ENCODE results near the gene REG3G. TPM values are rescaled to one million over a fixed set of nuclear protein-coding genes. Genes with fewer than 3 reads are reported as not detected.
"Not testable (repeated sequence)": the region's sequence is repeated elsewhere in the genome, so short reads cannot be mapped to it uniquely, and the experiment has no call there.

The REG3G gene
- total RNA-seq, 3 donors from 2014 or later = 0.28 to 0.43 TPM; not detected in 1

- no peaks in the 10 kb centered on the region for H3K4me1 Mint-ChIP-seq (ENCODE audit: low read depth)
- no peak for ATAC-seq
- no peak overlapping the region for H3K4me3 Mint-ChIP-seq
- H3K36me3 Mint-ChIP-seq (ENCODE audit: insufficient read depth) = no peaks in the 10 kb centered on the region
- peaks cover 10% of the 10 kb centered on the region for H3K27me3 Mint-ChIP-seq (ENCODE audit: low read depth)
- H3K9me3 Mint-ChIP-seq = peaks cover 11% of the 10 kb centered on the region
- DNase-seq = no peak
Observed at GRCh38 chr2:78999406-78999805, 26.1 kb upstream of the REG3G start.

DNA sequence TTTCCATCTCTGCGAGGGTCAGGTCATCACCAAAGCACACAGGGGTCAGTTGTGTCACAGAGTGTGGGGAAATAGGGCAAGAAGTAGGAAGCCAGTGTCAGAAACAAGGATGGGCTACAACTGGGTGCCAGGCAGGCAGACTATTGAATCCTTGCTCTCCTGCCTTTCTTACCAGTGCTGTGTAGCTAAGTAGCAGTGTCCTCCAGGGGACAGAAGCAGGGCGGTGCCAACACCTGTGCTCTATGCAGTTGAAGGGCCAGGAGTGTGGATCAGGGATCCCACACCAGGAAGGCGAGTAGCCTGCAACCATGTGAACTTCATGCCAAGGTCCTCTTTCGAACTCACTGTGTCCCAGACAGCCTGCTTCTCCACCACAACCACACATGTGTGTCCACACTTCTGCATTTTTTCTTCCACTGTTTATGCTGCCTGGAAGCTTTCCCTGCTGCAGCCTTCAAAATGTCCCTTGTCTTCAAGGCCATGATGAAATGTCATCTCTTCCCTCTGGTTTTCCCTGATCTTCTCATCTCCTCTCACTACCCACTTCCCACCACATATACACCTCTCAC lies 25.4 kb upstream of the REG3G start:
- peaks cover 9% of the 10 kb centered on the region for H3K9me3 Mint-ChIP-seq
- no peak overlapping the region for H3K4me3 Mint-ChIP-seq
- no peak for ATAC-seq
- peaks cover 6% of the 10 kb centered on the region for H3K27me3 Mint-ChIP-seq (ENCODE audit: low read depth)
- H3K4me1 Mint-ChIP-seq (ENCODE audit: low read depth) = no peaks in the 10 kb centered on the region
- DNase-seq = no peak
- no peaks in the 10 kb centered on the region for H3K36me3 Mint-ChIP-seq (ENCODE audit: insufficient read depth)

DNA sequence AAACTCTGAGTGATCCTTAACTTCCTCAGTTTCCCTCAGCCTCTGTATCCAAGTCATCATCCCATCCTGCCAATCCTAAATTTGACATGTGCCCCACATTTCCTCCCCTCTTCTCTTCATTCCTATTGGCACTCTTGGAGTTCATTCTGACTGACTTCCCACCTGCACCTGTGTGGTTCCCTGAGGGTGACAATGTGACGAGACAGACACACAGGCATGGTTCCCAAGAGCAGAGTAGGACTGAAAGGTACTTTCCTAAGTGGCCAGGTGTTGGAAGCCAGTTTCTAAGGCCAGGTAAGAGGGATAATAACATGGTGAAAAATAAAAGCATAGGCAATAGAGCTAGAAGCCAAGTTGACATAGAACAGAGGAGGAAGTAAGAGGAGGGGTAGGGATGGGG lies 24.2 kb upstream of the REG3G start:
- no peaks in the 10 kb centered on the region for H3K4me1 Mint-ChIP-seq (ENCODE audit: low read depth)
- DNase-seq (no peak), ATAC-seq (no peak)
- peaks cover 8% of the 10 kb centered on the region for H3K9me3 Mint-ChIP-seq
- no peaks in the 10 kb centered on the region for H3K36me3 Mint-ChIP-seq (ENCODE audit: insufficient read depth)
- H3K27me3 Mint-ChIP-seq (ENCODE audit: low read depth) = peaks cover 5% of the 10 kb centered on the region
- H3K4me3 Mint-ChIP-seq = no peak overlapping the region

- Mint-ChIP-seq H3K9me3 (peaks cover 15% of the 10 kb centered on the region), H3K4me3 (no peak overlapping the region), H3K27me3 (ENCODE audit: low read depth) (no peaks in the 10 kb centered on the region), H3K4me1 (ENCODE audit: low read depth) (no peaks in the 10 kb centered on the region), H3K36me3 (ENCODE audit: insufficient read depth) (no peaks in the 10 kb centered on the region)
- no peak for ATAC-seq
- no peak for DNase-seq
Observed at GRCh38 chr2:79004680-79005079, 20.8 kb upstream of the REG3G start.

GRCh38 chr2:79005216-79005615 lies 20.3 kb upstream of the REG3G start:
- no peaks in the 10 kb centered on the region for H3K27me3 Mint-ChIP-seq (ENCODE audit: low read depth)
- DNase-seq = no peak
- ATAC-seq = no peak
- H3K9me3 Mint-ChIP-seq = peaks cover 15% of the 10 kb centered on the region
- H3K4me3 Mint-ChIP-seq = no peak overlapping the region
- H3K4me1 Mint-ChIP-seq (ENCODE audit: low read depth) = no peaks in the 10 kb centered on the region
- H3K36me3 Mint-ChIP-seq (ENCODE audit: insufficient read depth) = no peaks in the 10 kb centered on the region

GRCh38 chr2:79009388-79009787 lies 16.1 kb upstream of the REG3G start:
- ATAC-seq (no peak), DNase-seq (no peak)
- Mint-ChIP-seq H3K4me3 (no peak overlapping the region), H3K4me1 (ENCODE audit: low read depth) (no peaks in the 10 kb centered on the region), H3K36me3 (ENCODE audit: insufficient read depth) (no peaks in the 10 kb centered on the region), H3K9me3 (peaks cover 12% of the 10 kb centered on the region), H3K27me3 (ENCODE audit: low read depth) (no peaks in the 10 kb centered on the region)

DNA sequence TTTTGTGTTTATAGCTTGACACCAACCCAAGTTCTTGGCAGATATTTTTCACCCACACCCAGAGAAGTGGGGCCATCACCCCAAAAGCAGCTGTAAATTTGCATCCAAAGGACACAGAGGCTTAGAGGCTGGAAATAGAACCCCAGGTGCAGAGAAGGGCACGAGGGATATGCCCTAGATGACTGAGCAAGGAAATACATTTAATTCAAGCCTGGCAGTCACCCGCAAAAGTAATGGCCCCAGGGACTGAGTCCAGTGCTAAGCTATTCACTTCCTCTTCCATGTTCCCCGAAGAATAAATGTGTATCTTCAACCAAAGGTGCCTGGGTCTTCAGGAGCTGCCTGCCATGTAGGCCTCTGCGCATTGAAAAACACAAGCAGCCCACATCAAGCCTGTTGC lies 14.0 kb upstream of the REG3G start:
- H3K4me1 Mint-ChIP-seq (ENCODE audit: low read depth) = no peaks in the 10 kb centered on the region
- DNase-seq (no peak), ATAC-seq (no peak)
- H3K4me3 Mint-ChIP-seq = no peak overlapping the region
- no peaks in the 10 kb centered on the region for H3K36me3 Mint-ChIP-seq (ENCODE audit: insufficient read depth)
- H3K9me3 Mint-ChIP-seq = peaks cover 12% of the 10 kb centered on the region
- no peaks in the 10 kb centered on the region for H3K27me3 Mint-ChIP-seq (ENCODE audit: low read depth)

DNA sequence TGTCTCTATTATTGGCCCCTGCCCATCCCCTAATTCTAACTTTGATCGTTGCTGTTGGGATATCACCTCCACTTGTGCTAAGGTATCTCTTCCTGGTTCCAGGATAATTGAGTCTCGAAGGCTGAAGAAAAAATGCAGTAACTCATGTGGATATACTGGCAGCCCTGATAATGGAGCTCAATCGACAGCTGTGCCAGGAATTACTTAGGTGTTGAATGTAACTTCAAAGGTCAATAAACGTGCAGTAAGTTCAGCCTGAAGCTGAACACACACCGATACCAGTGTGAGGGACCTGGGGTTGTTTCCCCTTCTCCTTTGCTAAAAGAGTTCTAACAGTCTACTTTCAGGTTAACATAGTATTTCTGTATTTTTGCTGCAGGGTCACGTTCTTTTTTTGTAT lies 11.9 kb upstream of the REG3G start:
- peaks cover 7% of the 10 kb centered on the region for H3K9me3 Mint-ChIP-seq
- H3K4me3 Mint-ChIP-seq = no peak overlapping the region
- H3K4me1 Mint-ChIP-seq (ENCODE audit: low read depth) = no peaks in the 10 kb centered on the region
- ATAC-seq (no peak), DNase-seq (no peak)
- no peaks in the 10 kb centered on the region for H3K27me3 Mint-ChIP-seq (ENCODE audit: low read depth)
- H3K36me3 Mint-ChIP-seq (ENCODE audit: insufficient read depth) = no peaks in the 10 kb centered on the region

GRCh38 chr2:79016342-79016741 lies 9.2 kb upstream of the REG3G start:
- H3K27me3 Mint-ChIP-seq (ENCODE audit: low read depth) = no peaks in the 10 kb centered on the region
- ATAC-seq (no peak), DNase-seq (no peak)
- peaks cover 7% of the 10 kb centered on the region for H3K9me3 Mint-ChIP-seq
- no peak overlapping the region for H3K4me3 Mint-ChIP-seq
- no peaks in the 10 kb centered on the region for H3K36me3 Mint-ChIP-seq (ENCODE audit: insufficient read depth)
- no peaks in the 10 kb centered on the region for H3K4me1 Mint-ChIP-seq (ENCODE audit: low read depth)

DNA sequence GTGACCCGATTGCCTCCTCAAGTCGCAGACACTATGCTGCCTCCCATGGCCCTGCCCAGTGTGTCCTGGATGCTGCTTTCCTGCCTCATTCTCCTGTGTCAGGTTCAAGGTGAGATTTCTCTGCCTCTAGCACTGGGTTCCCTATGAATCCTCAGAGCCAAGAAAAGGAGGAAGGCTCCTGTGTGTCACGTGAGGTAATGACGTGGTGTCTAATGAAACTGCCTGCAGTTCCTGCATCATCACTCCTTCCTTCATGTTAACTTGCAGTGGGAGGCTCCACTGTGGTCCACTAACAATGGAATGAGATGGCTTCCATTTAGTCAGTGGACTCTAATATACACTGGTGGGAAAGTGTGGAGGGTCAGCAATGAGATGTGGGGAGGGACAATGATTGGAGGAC lies 559 bp downstream of the REG3G start:
- H3K9me3 Mint-ChIP-seq = peaks cover 14% of the 10 kb centered on the region
- no peaks in the 10 kb centered on the region for H3K27me3 Mint-ChIP-seq (ENCODE audit: low read depth)
- no peaks in the 10 kb centered on the region for H3K4me1 Mint-ChIP-seq (ENCODE audit: low read depth)
- no peak for DNase-seq
- ATAC-seq = no peak
- no peak overlapping the region for H3K4me3 Mint-ChIP-seq
- H3K36me3 Mint-ChIP-seq (ENCODE audit: insufficient read depth) = no peaks in the 10 kb centered on the region

DNA sequence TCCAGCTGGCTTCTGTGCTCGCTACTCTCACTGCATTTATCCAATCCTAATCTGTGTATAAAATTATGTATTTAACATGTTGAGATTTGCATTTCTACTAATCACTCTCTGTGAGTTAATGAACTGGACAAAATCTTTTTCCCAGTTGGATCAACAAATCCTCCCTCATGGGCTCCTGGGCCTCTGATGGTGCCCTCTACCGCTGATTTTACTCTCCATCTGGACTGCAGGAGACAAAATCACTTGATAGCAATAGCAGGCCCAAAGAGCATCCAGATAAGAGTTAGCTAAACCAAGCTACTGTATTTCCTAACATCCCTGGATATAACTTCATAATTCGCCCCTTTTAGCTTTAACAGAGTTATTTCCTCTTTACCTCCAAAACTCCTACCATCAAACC lies 14.4 kb downstream of the REG3G start:
- H3K4me3 Mint-ChIP-seq = no peak overlapping the region
- no peak for ATAC-seq
- H3K27me3 Mint-ChIP-seq (ENCODE audit: low read depth) = no peaks in the 10 kb centered on the region
- DNase-seq = no peak
- H3K4me1 Mint-ChIP-seq (ENCODE audit: low read depth) = no peaks in the 10 kb centered on the region
- H3K36me3 Mint-ChIP-seq (ENCODE audit: insufficient read depth) = no peaks in the 10 kb centered on the region
- peaks cover 5% of the 10 kb centered on the region for H3K9me3 Mint-ChIP-seq

GRCh38 chr2:79041032-79041448 lies 15.5 kb downstream of the REG3G start:
- Mint-ChIP-seq H3K9me3 (peaks cover 7% of the 10 kb centered on the region), H3K36me3 (ENCODE audit: insufficient read depth) (no peaks in the 10 kb centered on the region), H3K4me3 (no peak overlapping the region), H3K27me3 (ENCODE audit: low read depth) (no peaks in the 10 kb centered on the region), H3K4me1 (ENCODE audit: low read depth) (no peaks in the 10 kb centered on the region)
- ATAC-seq (no peak), DNase-seq (no peak)

GRCh38 chr2:79053486-79053885 lies 28.0 kb downstream of the REG3G start:
- H3K27me3 Mint-ChIP-seq (ENCODE audit: low read depth); ATAC-seq; H3K36me3 Mint-ChIP-seq (ENCODE audit: insufficient read depth): not testable (repeated sequence)

GRCh38 chr2:79054769-79055168 lies 29.3 kb downstream of the REG3G start:
- H3K4me1 Mint-ChIP-seq (ENCODE audit: low read depth); H3K27me3 Mint-ChIP-seq (ENCODE audit: low read depth); H3K9me3 Mint-ChIP-seq; H3K4me3 Mint-ChIP-seq; ATAC-seq; H3K36me3 Mint-ChIP-seq (ENCODE audit: insufficient read depth); DNase-seq: not testable (repeated sequence)

More at GRCh38 chr2:79053486-79053885, 28.0 kb downstream of the REG3G start:
- not testable (repeated sequence) for DNase-seq; H3K9me3 Mint-ChIP-seq; H3K4me3 Mint-ChIP-seq; H3K4me1 Mint-ChIP-seq (ENCODE audit: low read depth)

DNA sequence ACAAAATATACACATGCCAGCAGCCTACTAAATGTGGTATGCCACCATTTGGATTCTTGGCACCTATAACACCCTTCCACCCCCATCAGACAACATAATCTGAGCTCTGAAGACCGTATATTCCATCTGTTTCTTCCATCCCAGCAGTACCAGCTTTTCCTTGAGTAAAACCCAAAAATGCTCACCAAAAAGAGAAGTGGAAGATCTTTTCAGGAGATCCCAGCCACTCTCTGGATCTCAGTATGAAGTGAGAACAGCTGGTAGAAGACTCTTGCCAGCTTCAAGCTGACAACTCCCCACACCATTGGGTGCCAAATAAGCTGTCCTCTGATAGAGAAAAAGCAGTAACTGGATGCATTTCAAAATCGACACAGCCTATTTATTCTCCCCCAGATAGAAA lies 39.7 kb downstream of the REG3G start:
- Mint-ChIP-seq H3K4me1 (ENCODE audit: low read depth) (no peaks in the 10 kb centered on the region), H3K4me3 (no peak overlapping the region), H3K9me3 (peaks cover 16% of the 10 kb centered on the region), H3K36me3 (ENCODE audit: insufficient read depth) (no peaks in the 10 kb centered on the region), H3K27me3 (ENCODE audit: low read depth) (no peaks in the 10 kb centered on the region)
- no peak for DNase-seq
- ATAC-seq = no peak

DNA sequence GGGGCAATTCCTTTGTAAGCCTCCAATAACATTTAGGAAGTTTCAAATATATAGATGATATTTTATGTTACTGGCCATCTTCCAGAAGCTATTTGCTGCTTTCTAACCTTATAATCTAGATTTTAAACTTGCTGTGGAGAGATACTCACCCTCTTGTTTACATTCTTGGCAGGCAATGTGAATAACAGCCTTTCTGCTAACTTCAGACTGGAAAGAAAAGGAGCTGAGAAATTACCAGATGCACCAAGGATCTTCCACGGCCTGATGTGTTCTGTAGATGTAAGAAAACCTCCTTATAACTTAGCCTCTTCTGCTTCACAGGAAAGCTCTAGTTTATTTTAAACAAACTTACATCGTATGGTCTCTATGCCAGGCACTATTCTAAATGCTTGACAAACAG lies 45.6 kb downstream of the REG3G start:
- Mint-ChIP-seq H3K36me3 (ENCODE audit: insufficient read depth) (no peaks in the 10 kb centered on the region), H3K4me1 (ENCODE audit: low read depth) (no peaks in the 10 kb centered on the region), H3K27me3 (ENCODE audit: low read depth) (no peaks in the 10 kb centered on the region), H3K4me3 (no peak overlapping the region), H3K9me3 (peaks cover 26% of the 10 kb centered on the region)
- ATAC-seq (no peak), DNase-seq (no peak)

Data from activated T-cell treated with anti-CD3 and anti-CD28 coated beads, Interleukin-2, amount 50 U/mL, for 4 hours (primary cell).